ENCODE measurements around the gene MT2A.

MT2A gene

DNA sequence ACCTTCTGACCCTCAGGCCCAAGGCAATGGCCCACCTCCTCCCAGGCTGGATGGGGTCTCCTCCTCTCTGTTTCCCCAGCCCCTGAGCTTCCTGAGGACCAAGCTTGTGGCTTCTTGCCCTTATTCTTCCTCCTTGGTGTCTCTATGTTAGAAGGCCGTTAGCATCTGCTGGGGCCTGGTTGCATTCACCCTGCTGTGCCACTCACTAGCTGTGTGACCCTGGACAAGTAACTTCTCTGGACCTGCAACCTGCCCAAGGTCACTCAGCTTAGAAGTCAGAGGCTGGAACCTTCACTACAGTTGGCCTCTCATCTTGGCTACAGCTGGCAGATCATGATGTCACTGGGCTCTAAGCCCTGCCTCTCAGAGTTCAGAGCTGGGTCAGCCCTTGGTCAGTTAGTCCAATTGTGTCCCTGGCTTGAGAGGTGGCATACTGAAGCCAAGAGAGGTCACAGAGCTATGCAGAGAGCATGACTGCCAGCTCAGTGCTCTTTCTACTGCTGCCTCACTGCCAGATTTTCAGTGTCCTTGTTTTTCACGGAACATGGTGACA, 3.0 kb downstream of the MT2A start:
- Histone ChIP-seq H3K9ac (ENCODE audit: low read length) (no peak overlapping the region), H4K20me1 (ENCODE audit: insufficient read depth, low read length) (no peaks in the 10 kb centered on the region), H3K27ac (ENCODE audit: low read length) (no peak overlapping the region), H2AFZ (ENCODE audit: low read depth, low read length) (no peak overlapping the region), H3K79me2 (ENCODE audit: low read length) (no peaks in the 10 kb centered on the region), H3K36me3 (replicated peaks; ENCODE audit: low read depth, low read length) (no peaks in the 10 kb centered on the region), H3K4me3 (ENCODE audit: low read length) (no peak overlapping the region), H3K9me3 (ENCODE audit: insufficient read depth, low read length) (no peaks in the 10 kb centered on the region), H3K4me1 (ENCODE audit: low read length) (peaks cover 35% of the 10 kb centered on the region), H3K4me2 (ENCODE audit: low read length) (no peak overlapping the region), H3K27me3 (ENCODE audit: low read depth, low read length) (no peaks in the 10 kb centered on the region)
- TF ChIP-seq CTCF (IDR thresholded peaks at IDR 0.05; ENCODE audit: low read depth, low read length) (no peak), EZH2phosphoT487 (IDR thresholded peaks at IDR 0.05; ENCODE audit: low read depth) (no peak)

- Histone ChIP-seq H3K9me3 (ENCODE audit: insufficient read depth, low read length) (no peaks in the 10 kb centered on the region), H3K27ac (ENCODE audit: low read length) (no peak overlapping the region), H3K27me3 (ENCODE audit: low read depth, low read length) (0 out of 2 replicates have a peak, but pooled peaks cover 7% of the 10 kb centered on the region), H3K36me3 (replicated peaks; ENCODE audit: low read depth, low read length) (no peaks in the 10 kb centered on the region), H2AFZ (ENCODE audit: low read depth, low read length) (no peak overlapping the region), H3K4me3 (ENCODE audit: low read length) (no peak overlapping the region), H3K4me2 (ENCODE audit: low read length) (no peak overlapping the region), H3K4me1 (ENCODE audit: low read length) (peaks cover 29% of the 10 kb centered on the region), H3K9ac (ENCODE audit: low read length) (no peak overlapping the region), H4K20me1 (ENCODE audit: insufficient read depth, low read length) (no peaks in the 10 kb centered on the region), H3K79me2 (ENCODE audit: low read length) (no peaks in the 10 kb centered on the region)
- TF ChIP-seq EZH2phosphoT487 (IDR thresholded peaks at IDR 0.05; ENCODE audit: low read depth) (no peak), CTCF (IDR thresholded peaks at IDR 0.05; ENCODE audit: low read depth, low read length) (no peak)
These were observed 5.3 kb downstream of the MT2A start for GRCh38 chr16:56613706-56614105.

DNA sequence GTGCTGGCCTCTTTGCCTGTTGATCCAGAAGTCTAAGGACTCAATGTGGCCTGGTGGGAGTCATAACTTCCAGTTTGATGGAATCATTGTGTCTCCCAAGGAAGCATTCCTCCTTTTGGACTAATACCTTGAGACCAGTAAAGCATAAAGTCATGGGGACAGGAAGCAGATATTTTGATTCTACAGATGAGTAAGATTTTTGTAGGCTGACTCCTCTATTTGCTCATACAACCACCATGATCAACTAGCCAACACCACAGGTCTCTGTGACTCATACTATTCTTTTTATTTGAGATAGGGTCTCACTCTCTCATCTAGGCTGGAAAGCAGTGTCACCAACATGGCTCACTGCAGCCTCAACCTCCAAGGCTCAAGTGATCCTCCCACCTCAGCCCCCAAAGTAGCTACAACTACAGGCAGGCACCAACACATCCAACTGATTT, 6.2 kb downstream of the MT2A start:
- Histone ChIP-seq H3K79me2 (ENCODE audit: low read length) (no peaks in the 10 kb centered on the region), H3K9ac (ENCODE audit: low read length) (no peak overlapping the region), H4K20me1 (ENCODE audit: insufficient read depth, low read length) (no peaks in the 10 kb centered on the region), H3K4me2 (ENCODE audit: low read length) (no peak overlapping the region), H3K9me3 (ENCODE audit: insufficient read depth, low read length) (no peaks in the 10 kb centered on the region), H3K27me3 (ENCODE audit: low read depth, low read length) (0 out of 2 replicates have a peak, but pooled peaks cover 9% of the 10 kb centered on the region), H3K4me3 (ENCODE audit: low read length) (no peak overlapping the region), H2AFZ (ENCODE audit: low read depth, low read length) (no peak overlapping the region), H3K36me3 (replicated peaks; ENCODE audit: low read depth, low read length) (no peaks in the 10 kb centered on the region), H3K27ac (ENCODE audit: low read length) (no peak overlapping the region), H3K4me1 (ENCODE audit: low read length) (peaks cover 27% of the 10 kb centered on the region)
- no peak for TF ChIP-seq CTCF (IDR thresholded peaks at IDR 0.05; ENCODE audit: low read depth, low read length)
- no peak for TF ChIP-seq EZH2phosphoT487 (IDR thresholded peaks at IDR 0.05; ENCODE audit: low read depth)

GRCh38 chr16:56615353-56615752, 7.0 kb downstream of the MT2A start:
- H3K9ac ChIP-seq (ENCODE audit: low read length) = no peak overlapping the region
- H4K20me1 ChIP-seq (ENCODE audit: insufficient read depth, low read length) = no peaks in the 10 kb centered on the region
- H3K4me1 ChIP-seq (ENCODE audit: low read length) = peaks cover 19% of the 10 kb centered on the region
- H3K27ac ChIP-seq (ENCODE audit: low read length) = no peak overlapping the region
- H3K4me3 ChIP-seq (ENCODE audit: low read length) = no peak overlapping the region
- H3K36me3 ChIP-seq (replicated peaks; ENCODE audit: low read depth, low read length) = no peaks in the 10 kb centered on the region
- no peaks in the 10 kb centered on the region for H3K9me3 ChIP-seq (ENCODE audit: insufficient read depth, low read length)
- TF ChIP-seq CTCF (IDR thresholded peaks at IDR 0.05; ENCODE audit: low read depth, low read length) (no peak), EZH2phosphoT487 (IDR thresholded peaks at IDR 0.05; ENCODE audit: low read depth) (no peak)
- no peak overlapping the region for H3K4me2 ChIP-seq (ENCODE audit: low read length)
- 0 out of 2 replicates have a peak, but pooled peaks cover 9% of the 10 kb centered on the region for H3K27me3 ChIP-seq (ENCODE audit: low read depth, low read length)
- H3K79me2 ChIP-seq (ENCODE audit: low read length) = no peaks in the 10 kb centered on the region
- H2AFZ ChIP-seq (ENCODE audit: low read depth, low read length) = no peak overlapping the region
